ENCODE results near the gene LRRK1. TPM values are rescaled to one million over a fixed set of nuclear protein-coding genes. Genes with fewer than 3 reads are reported as not detected.
A peak's percentile ranks its signal among the peaks of the same experiment; 100 is the strongest.

The LRRK1 gene
- total and polyA plus RNA-seq, 2 of the 13 experiments (the other 11 are each of a cell fraction or from before 2014, with no cell fraction given) = 0.13 to 1.2 TPM

- no peaks in the 10 kb centered on the region for H3K9me3 ChIP-seq (ENCODE audit: low read length)
- TF ChIP-seq CEBPZ (IDR thresholded peaks at IDR 0.05; ENCODE audit: low read length) (no peak), ZNF562 (CRISPR knock-in tag; IDR thresholded peaks at IDR 0.05; ENCODE audit: borderline replicate concordance) (no peak), ZNF20 (CRISPR knock-in tag; IDR thresholded peaks at IDR 0.05) (no peak)
- TF ChIP-seq, protein P1, sequence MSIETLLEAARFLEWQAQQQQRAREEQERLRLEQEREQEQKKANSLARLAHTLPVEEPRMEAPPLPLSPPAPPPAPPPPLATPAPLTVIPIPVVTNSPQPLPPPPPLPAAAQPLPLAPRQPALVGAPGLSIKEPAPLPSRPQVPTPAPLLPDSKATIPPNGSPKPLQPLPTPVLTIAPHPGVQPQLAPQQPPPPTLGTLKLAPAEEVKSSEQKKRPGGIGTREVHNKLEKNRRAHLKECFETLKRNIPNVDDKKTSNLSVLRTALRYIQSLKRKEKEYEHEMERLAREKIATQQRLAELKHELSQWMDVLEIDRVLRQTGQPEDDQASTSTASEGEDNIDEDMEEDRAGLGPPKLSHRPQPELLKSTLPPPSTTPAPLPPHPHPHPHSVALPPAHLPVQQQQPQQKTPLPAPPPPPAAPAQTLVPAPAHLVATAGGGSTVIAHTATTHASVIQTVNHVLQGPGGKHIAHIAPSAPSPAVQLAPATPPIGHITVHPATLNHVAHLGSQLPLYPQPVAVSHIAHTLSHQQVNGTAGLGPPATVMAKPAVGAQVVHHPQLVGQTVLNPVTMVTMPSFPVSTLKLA (IDR thresholded peaks at IDR 0.05) = peak; percentile 47
- H3K9ac ChIP-seq (ENCODE audit: insufficient read depth, low read depth, low read length) = no peak overlapping the region
- ChIA-PET CTCF (ENCODE audit: low intra/inter-chr PET ratio, low total read pairs) (no interaction called here), POLR2A (no interaction called here)
- H3K4me3 ChIP-seq (replicated peaks in 1 of 3; ENCODE audit: insufficient read depth in 1 of 3, low read depth in 2 of 3, low read length in 3 of 3) = no peak overlapping the region
- no peak overlapping the region for H2AFZ ChIP-seq (ENCODE audit: low read length)
- DNase-seq (ENCODE audit: low spot score) = no peak
- FAIRE-seq = no peak
- intact Hi-C loops (cut with micrococcal nuclease; ENCODE audit: unreplicated experiment) = no loop called here
- no peaks in the 10 kb centered on the region for H3K79me2 ChIP-seq (ENCODE audit: insufficient read depth, low read length)
- peaks cover 3 to 66% of the 10 kb centered on the region in 2 experiments for H3K27me3 ChIP-seq (ENCODE audit: control insufficient read depth in 1 of 2, insufficient read depth in 2 of 2, low read length in 2 of 2)
- ATAC-seq = no peak
- no peak overlapping the region for H3K27ac ChIP-seq (ENCODE audit: extremely low read length, insufficient read depth, low read length)
- H3K36me3 ChIP-seq (replicated peaks in 1 of 2; ENCODE audit: control insufficient read depth in 1 of 2, insufficient read depth in 2 of 2, low read length in 2 of 2) = no peaks in the 10 kb centered on the region
- no peaks in the 10 kb centered on the region for H4K20me1 ChIP-seq (ENCODE audit: insufficient read depth, low read length)
- no TSS peak for BruUV-seq (replicated peaks)
- H3K4me2 ChIP-seq (ENCODE audit: low read depth, low read length) = no peak overlapping the region
- H3K4me1 ChIP-seq (ENCODE audit: insufficient read depth, low read length) = no peaks in the 10 kb centered on the region
- in situ Hi-C loops (cut with HindIII; ENCODE audit: extremely low pct_ligation_motif_present, low pct_unique_long_range_greater_than_20kb) = loop anchor here (25.0 kb wide), 1 partner anchor 340 kb away; the partner anchor contains the start of gene CHSY1
- WGBS (ENCODE audit: low lambda C conversion rate) = 15% methylated on average over 13 of the region's 13 CpGs
These were observed 3.3 kb downstream of the LRRK1 start for GRCh38 chr15:100922192-100923040.
